K562 (cell line): ENCODE measurements around the gene TUBB6. TPM values are rescaled to one million over a fixed set of nuclear protein-coding genes. Genes with fewer than 3 reads are reported as not detected.

Experiments
- AFF1 ChIP-seq, 2 experiments: fragments of 450-650 bp; IDR thresholded peaks; 2 replicates each; pipeline ENCODE4 v1.6.1; 2018; ENCODE audit warnings: mild to moderate bottlenecking in 2 of 2, low read depth in 1 of 2; ENCODE audit not compliant: partially characterized antibody in 2 of 2
- ARID1B ChIP-seq: fragments of 450-650 bp; IDR thresholded peaks from 2 replicates; pipeline ENCODE4 v1.6.1; 2016; ENCODE audit warnings: antibody characterized with exemption, mild to moderate bottlenecking, inconsistent platforms
- CBX8 ChIP-seq: fragments of 200-600 bp; sonication (generic); IDR thresholded peaks from 2 replicates; pipeline ENCODE4 v1.6.1; 2012; ENCODE audit warnings: borderline replicate concordance, mixed run types, low read depth, mild to moderate bottlenecking, moderate library complexity, mixed read lengths, low read length, control low read depth, inconsistent platforms; ENCODE audit not compliant: poor library complexity, severe bottlenecking; ENCODE audit errors: extremely low read depth
- CGGBP1 ChIP-seq: fragments of 250-450 bp; sonication (Bioruptor Pico); IDR thresholded peaks from 2 replicates; pipeline ENCODE4 v1.9.0; 2021; ENCODE audit warnings: mild to moderate bottlenecking
- FIP1L1 ChIP-seq: fragments of 200-400 bp; formaldehyde crosslinking; IDR thresholded peaks from 2 replicates; pipeline ENCODE4 v1.6.1; 2018; ENCODE audit warnings: mild to moderate bottlenecking, low read depth, low read length; ENCODE audit not compliant: poor library complexity, severe bottlenecking
- JUN ChIP-seq, 2 experiments: sonication (generic) in 1 of 2; formaldehyde crosslinking in 1 of 2; IDR thresholded peaks; 2 replicates each; pipeline versions ENCODE4 v1.6.1 to v1.8.0; 2012 to 2022; ENCODE audit warnings: borderline replicate concordance in 2 of 2, mild to moderate bottlenecking in 2 of 2, improper control_type of control experiment in 1 of 2, low read depth in 1 of 2, low read length in 1 of 2, missing genetic modification reagents in 1 of 2
- KLF16 ChIP-seq: IDR thresholded peaks from 2 replicates; pipeline ENCODE4 v1.6.1; 2016; ENCODE audit warnings: antibody characterized with exemption
- LEF1 ChIP-seq: fragments of 450-650 bp; IDR thresholded peaks from 2 replicates; pipeline ENCODE4 v1.6.1; 2016; ENCODE audit warnings: mild to moderate bottlenecking
- MAFK ChIP-seq: IDR thresholded peaks from 2 replicates; pipeline ENCODE4 v1.6.1; 2011; ENCODE audit warnings: low read length, improper control_type of control experiment
- MYBL2 ChIP-seq, 2 experiments: fragments of 450-650 bp in 1 of 2; sonication (generic) in 1 of 2; formaldehyde crosslinking in 1 of 2; IDR thresholded peaks; 2 replicates each; pipeline versions ENCODE4 v1.6.1 to v1.8.1; 2017 to 2022; ENCODE audit warnings: borderline replicate concordance in 1 of 2, inconsistent platforms in 1 of 2, low read depth in 1 of 2, mild to moderate bottlenecking in 1 of 2, missing genetic modification reagents in 1 of 2, moderate library complexity in 1 of 2
- PHF21A ChIP-seq: fragments of 450-650 bp; IDR thresholded peaks from 2 replicates; pipeline ENCODE4 v1.6.1; 2017; ENCODE audit warnings: low read depth, borderline replicate concordance
- PRMT5 ChIP-seq: sonication (generic); formaldehyde crosslinking; IDR thresholded peaks from 2 replicates; pipeline ENCODE4 v1.5.0; 2020; ENCODE audit warnings: missing genetic modification reagents
- SMARCC2 ChIP-seq: fragments of 450-650 bp; IDR thresholded peaks from 2 replicates; pipeline ENCODE4 v1.6.1; 2017; ENCODE audit warnings: antibody characterized with exemption, moderate library complexity, mild to moderate bottlenecking, low read depth
- SP2 ChIP-seq: IDR thresholded peaks from 2 replicates; pipeline ENCODE4 v1.6.1; 2011; ENCODE audit warnings: mild to moderate bottlenecking, low read depth, low read length, moderate library complexity; ENCODE audit not compliant: poor library complexity, severe bottlenecking; ENCODE audit errors: extremely low read depth
- TAF1 ChIP-seq: IDR thresholded peaks from 2 replicates; pipeline ENCODE4 v1.6.1; 2011; ENCODE audit warnings: mild to moderate bottlenecking, low read length, moderate library complexity; ENCODE audit not compliant: insufficient read depth, control insufficient read depth, severe bottlenecking; ENCODE audit errors: extremely low read depth
- TAF15 ChIP-seq: fragments of 200-400 bp; formaldehyde crosslinking; IDR thresholded peaks from 2 replicates; pipeline ENCODE4 v1.6.1; 2017; ENCODE audit warnings: mild to moderate bottlenecking, low read depth, low read length, moderate library complexity
- TCF3 ChIP-seq: sonication (generic); formaldehyde crosslinking; IDR thresholded peaks from 2 replicates; pipeline ENCODE4 v1.4.0; 2020; ENCODE audit warnings: mild to moderate bottlenecking, missing genetic modification reagents
- TRIM24 ChIP-seq, 2 experiments: fragments of 450-650 bp; IDR thresholded peaks; 2 replicates each; pipeline ENCODE4 v1.6.1; 2016
- ZNF232 ChIP-seq: sonication (generic); formaldehyde crosslinking; IDR thresholded peaks from 2 replicates; pipeline ENCODE4 v1.8.0; 2022; ENCODE audit warnings: mild to moderate bottlenecking, missing genetic modification reagents
- ZNF274 ChIP-seq: IDR thresholded peaks from 2 replicates; pipeline ENCODE4 v1.6.1; 2011; ENCODE audit warnings: low read depth, mild to moderate bottlenecking, low read length, moderate library complexity, borderline replicate concordance
- ZNF384 ChIP-seq: IDR thresholded peaks from 2 replicates; pipeline ENCODE4 v1.6.1; 2012; ENCODE audit warnings: low read depth, low read length, improper control_type of control experiment
- ZNF695 ChIP-seq: fragments of 450-650 bp; formaldehyde crosslinking; IDR thresholded peaks from 2 replicates; pipeline ENCODE4 v1.4.0; 2020; ENCODE audit warnings: mild to moderate bottlenecking, moderate library complexity
- polyA plus RNA-seq, 8 experiments: library from polyadenylated mRNA; depleted of rRNA in 4 of 8; stranded (reverse) in 5 of 8; unstranded in 3 of 8; fragments of >200 nt; fragmentation: Nextera tagmentation in 2 of 8; fragmentation: Illumina TruSeq in 1 of 8; extraction: Ambion mirVana in 2 of 8; extraction: Trizol in 1 of 8; gene quantifications; 2 replicates each; pipeline versions ENCODE4 v1.2.1 to v1.2.3, GENCODE V29; 2011 to 2014; ENCODE audit warnings: inconsistent platforms in 1 of 8, missing spikeins in 1 of 8
- total RNA-seq, 7 experiments: library from RNA; depleted of rRNA in 6 of 7; stranded (reverse); fragments of >200 nt in 6 of 7; fragmentation: Illumina TruSeq in 2 of 7; extraction: Trizol in 2 of 7; gene quantifications; 2 replicates each; pipeline versions ENCODE4 v1.2.1 to v1.2.3, GENCODE V29; 2011 to 2021; ENCODE audit warnings: low replicate concordance in 1 of 7

The TUBB6 gene
- total and polyA plus RNA-seq, 9 of the 15 experiments (the other 6 are each of a cell fraction or from before 2014, with no cell fraction given) = 43.9 to 404 (median 81.1) TPM

GRCh38 chr18:12359515-12359927, 51.5 kb downstream of the TUBB6 start (continued):
- TF ChIP-seq KLF16 (no peak), LEF1 (peak; percentile 52; the same call in 1 of the 2 replicates), TAF15 (no peak), AFF1 (IDR thresholded peaks at IDR 0.05; ENCODE audit: low read depth in 1 of 2, partially characterized antibody in 2 of 2) (no peak), CBX8 (no peak), TRIM24 (IDR thresholded peaks at IDR 0.05) (peak in 1 of 2 experiments; percentile 71; a peak in 2 of 4 replicates), FIP1L1 (no peak), ZNF384 (peak; percentile 96), ZNF695 (CRISPR knock-in tag) (no peak), SP2 (no peak), PRMT5 (CRISPR knock-in tag) (no peak), ARID1B (peak; percentile 93), ZNF274 (no peak), MAFK (peak; percentile 34; the same call in 1 of the 2 replicates), TAF1 (no peak), SMARCC2 (peak; percentile 76), PHF21A (peak; percentile 90; the same call in 1 of the 2 replicates), ZNF232 (no peak), MYBL2 (IDR thresholded peaks at IDR 0.05; ENCODE audit: low read depth) (no peak), MYBL2 (CRISPR knock-in tag; IDR thresholded peaks at IDR 0.05; ENCODE audit: borderline replicate concordance) (no peak), CGGBP1 (no peak), JUN (IDR thresholded peaks at IDR 0.05; ENCODE audit: borderline replicate concordance, low read depth, low read length) (peak; percentile 89), JUN (CRISPR knock-in tag; IDR thresholded peaks at IDR 0.05; ENCODE audit: borderline replicate concordance) (no peak), TCF3 (CRISPR knock-in tag) (peak; percentile 72)
